ENCODE measurements around the gene CEP44. TPM values are rescaled to one million over a fixed set of nuclear protein-coding genes. Genes with fewer than 3 reads are reported as not detected.
A peak's percentile ranks its signal among the peaks of the same experiment; 100 is the strongest.
"Not testable (repeated sequence)": the region's sequence is repeated elsewhere in the genome, so short reads cannot be mapped to it uniquely, and the experiment has no call there.

The CEP44 gene
- total RNA-seq, 1 donor from 2014 or later, result 7.9 TPM

- DNase-seq (ENCODE audit: low spot score), result no peak
Measured at GRCh38 chr4:174278467-174278866, 5.2 kb upstream of the CEP44 start.

GRCh38 chr4:174279433-174280155 lies 4.1 kb upstream of the CEP44 start:
- no peak for DNase-seq (ENCODE audit: low spot score)

GRCh38 chr4:174281182-174281737 lies 2.5 kb upstream of the CEP44 start:
- DNase-seq (ENCODE audit: low spot score), result no peak

- DNase-seq (ENCODE audit: low spot score), result no peak
Measured at GRCh38 chr4:174281901-174282300, 1.8 kb upstream of the CEP44 start.

GRCh38 chr4:174282836-174283506 lies 740 bp upstream of the CEP44 start:
- peak; percentile 88 for DNase-seq (ENCODE audit: low spot score)

GRCh38 chr4:174284487-174284886 lies 776 bp downstream of the CEP44 start:
- DNase-seq (ENCODE audit: low spot score), result no peak

- DNase-seq (ENCODE audit: low spot score), result no peak
Measured at GRCh38 chr4:174286870-174287269, 3.2 kb downstream of the CEP44 start.

- DNase-seq (ENCODE audit: low spot score), result no peak
Measured at GRCh38 chr4:174292473-174292872, 8.8 kb downstream of the CEP44 start.

GRCh38 chr4:174294641-174295040 lies 10.9 kb downstream of the CEP44 start:
- not testable (repeated sequence) for DNase-seq (ENCODE audit: low spot score)

GRCh38 chr4:174295142-174295541 lies 11.4 kb downstream of the CEP44 start:
- DNase-seq (ENCODE audit: low spot score), result peak; percentile 76

GRCh38 chr4:174303687-174304086 lies 20.0 kb downstream of the CEP44 start:
- DNase-seq (ENCODE audit: low spot score), result no peak

GRCh38 chr4:174304664-174305063 lies 21.0 kb downstream of the CEP44 start:
- DNase-seq (ENCODE audit: low spot score), result no peak

- DNase-seq (ENCODE audit: low spot score), result no peak
Measured at GRCh38 chr4:174305961-174306360, 22.2 kb downstream of the CEP44 start.

- DNase-seq (ENCODE audit: low spot score), result no peak
Measured at GRCh38 chr4:174307694-174308093, 24.0 kb downstream of the CEP44 start.

- no peak for DNase-seq (ENCODE audit: low spot score)
Measured at GRCh38 chr4:174312993-174313392, 29.3 kb downstream of the CEP44 start.

GRCh38 chr4:174314274-174314673 lies 30.6 kb downstream of the CEP44 start:
- DNase-seq (ENCODE audit: low spot score), result no peak

- no peak for DNase-seq (ENCODE audit: low spot score)
Measured at GRCh38 chr4:174314770-174315169, 31.1 kb downstream of the CEP44 start.

GRCh38 chr4:174316546-174316945 lies 32.8 kb downstream of the CEP44 start:
- no peak for DNase-seq (ENCODE audit: low spot score)

- no peak for DNase-seq (ENCODE audit: low spot score)
Measured at GRCh38 chr4:174316954-174317353, 33.2 kb downstream of the CEP44 start.

GRCh38 chr4:174317531-174317930 lies 33.8 kb downstream of the CEP44 start:
- no peak for DNase-seq (ENCODE audit: low spot score)

- DNase-seq (ENCODE audit: low spot score), result no peak
Measured at GRCh38 chr4:174318829-174319764, 35.4 kb downstream of the CEP44 start.

Data from mesenteric fat pad (tissue), 1 donor.